RWPE2 (cell line): ENCODE results near the gene UGT1A8.

ENCODE experiments used
- ATAC-seq: fragments of 200-7000 bp; cut with Tn5 transposase; 3 replicates; pipeline ENCODE4 v1.9.1; 2021; ENCODE audit warnings: low read depth
- DNase-seq: peaks from one replicate; pipeline ENCODE4 v3.0.0-alpha.2; 2020; ENCODE audit warnings: low spot score
- H3K27ac ChIP-seq: fragments of 450-650 bp; 2 replicates; pipeline ENCODE4 v1.5.1; 2017; ENCODE audit warnings: mild to moderate bottlenecking; ENCODE audit not compliant: poor library complexity, severe bottlenecking
- H3K27me3 ChIP-seq: fragments of 250-450 bp; sonication (Bioruptor Pico); 2 replicates; pipeline ENCODE4 v1.5.1; 2021; ENCODE audit warnings: mild to moderate bottlenecking, moderate library complexity; ENCODE audit not compliant: insufficient read depth, poor library complexity, severe bottlenecking
- H3K36me3 ChIP-seq: fragments of 250-450 bp; sonication (Bioruptor Pico); 2 replicates; pipeline ENCODE4 v1.5.1; 2020; ENCODE audit warnings: low read depth, mild to moderate bottlenecking, moderate library complexity
- H3K4me1 ChIP-seq: fragments of 250-450 bp; sonication (Bioruptor Pico); 2 replicates; pipeline ENCODE4 v1.5.1; 2021; ENCODE audit warnings: mild to moderate bottlenecking, moderate library complexity; ENCODE audit not compliant: insufficient read depth, poor library complexity, severe bottlenecking
- H3K4me3 ChIP-seq: fragments of 250-450 bp; sonication (Bioruptor Pico); 2 replicates; pipeline ENCODE4 v1.5.1; 2021; ENCODE audit warnings: mild to moderate bottlenecking, moderate library complexity; ENCODE audit not compliant: severe bottlenecking
- H3K9me3 ChIP-seq: fragments of 250-450 bp; sonication (Bioruptor Pico); 2 replicates; pipeline ENCODE4 v1.5.1; 2021; ENCODE audit warnings: mild to moderate bottlenecking, moderate library complexity; ENCODE audit not compliant: severe bottlenecking
- CTCF ChIP-seq: fragments of 450-650 bp; IDR thresholded peaks from one replicate; pipeline ENCODE4 v1.5.1; 2017; ENCODE audit warnings: mild to moderate bottlenecking, moderate library complexity; ENCODE audit not compliant: poor library complexity, severe bottlenecking

The UGT1A8 gene

GRCh38 chr2:233764264-233764663 lies 146.8 kb downstream of the UGT1A8 start:
- no peak for TF ChIP-seq CTCF
- peaks cover 13% of the 10 kb centered on the region for H3K4me1 ChIP-seq
- no peaks in the 10 kb centered on the region for H3K36me3 ChIP-seq
- no peaks in the 10 kb centered on the region for H3K9me3 ChIP-seq
- H3K4me3 ChIP-seq: no peak overlapping the region
- DNase-seq: no peak
- no peak overlapping the region for H3K27ac ChIP-seq
- ATAC-seq: no peak
- H3K27me3 ChIP-seq: no peaks in the 10 kb centered on the region

GRCh38 chr2:233764761-233765160 lies 147.3 kb downstream of the UGT1A8 start:
- no peaks in the 10 kb centered on the region for H3K9me3 ChIP-seq
- no peaks in the 10 kb centered on the region for H3K36me3 ChIP-seq
- no peak overlapping the region for H3K27ac ChIP-seq
- no peaks in the 10 kb centered on the region for H3K27me3 ChIP-seq
- no peak for DNase-seq
- ATAC-seq: no peak
- H3K4me3 ChIP-seq: no peak overlapping the region
- H3K4me1 ChIP-seq: peaks cover 13% of the 10 kb centered on the region
- TF ChIP-seq CTCF: no peak

- Histone ChIP-seq H3K4me1 (peaks cover 8% of the 10 kb centered on the region), H3K27me3 (no peaks in the 10 kb centered on the region), H3K4me3 (no peak overlapping the region), H3K9me3 (no peaks in the 10 kb centered on the region), H3K27ac (no peak overlapping the region), H3K36me3 (no peaks in the 10 kb centered on the region)
- no peak for ATAC-seq
- no peak for DNase-seq
- TF ChIP-seq CTCF: no peak
Measured at GRCh38 chr2:233766416-233766815, 149.0 kb downstream of the UGT1A8 start.

- Histone ChIP-seq H3K4me1 (peaks cover 4% of the 10 kb centered on the region), H3K36me3 (no peaks in the 10 kb centered on the region), H3K9me3 (no peaks in the 10 kb centered on the region), H3K27me3 (no peaks in the 10 kb centered on the region), H3K4me3 (no peak overlapping the region), H3K27ac (no peak overlapping the region)
- ATAC-seq (no peak), DNase-seq (no peak)
- TF ChIP-seq CTCF: no peak
Measured at GRCh38 chr2:233768076-233768475, 150.6 kb downstream of the UGT1A8 start.

- peaks cover 2% of the 10 kb centered on the region for H3K4me1 ChIP-seq
- no peaks in the 10 kb centered on the region for H3K36me3 ChIP-seq
- no peak overlapping the region for H3K27ac ChIP-seq
- no peak for TF ChIP-seq CTCF
- DNase-seq (no peak), ATAC-seq (no peak)
- H3K9me3 ChIP-seq: no peaks in the 10 kb centered on the region
- no peaks in the 10 kb centered on the region for H3K27me3 ChIP-seq
- H3K4me3 ChIP-seq: no peak overlapping the region
Measured at GRCh38 chr2:233769260-233769659, 151.8 kb downstream of the UGT1A8 start.
